Measurements from ENCODE around the gene REEP5.

REEP5 gene

DNA sequence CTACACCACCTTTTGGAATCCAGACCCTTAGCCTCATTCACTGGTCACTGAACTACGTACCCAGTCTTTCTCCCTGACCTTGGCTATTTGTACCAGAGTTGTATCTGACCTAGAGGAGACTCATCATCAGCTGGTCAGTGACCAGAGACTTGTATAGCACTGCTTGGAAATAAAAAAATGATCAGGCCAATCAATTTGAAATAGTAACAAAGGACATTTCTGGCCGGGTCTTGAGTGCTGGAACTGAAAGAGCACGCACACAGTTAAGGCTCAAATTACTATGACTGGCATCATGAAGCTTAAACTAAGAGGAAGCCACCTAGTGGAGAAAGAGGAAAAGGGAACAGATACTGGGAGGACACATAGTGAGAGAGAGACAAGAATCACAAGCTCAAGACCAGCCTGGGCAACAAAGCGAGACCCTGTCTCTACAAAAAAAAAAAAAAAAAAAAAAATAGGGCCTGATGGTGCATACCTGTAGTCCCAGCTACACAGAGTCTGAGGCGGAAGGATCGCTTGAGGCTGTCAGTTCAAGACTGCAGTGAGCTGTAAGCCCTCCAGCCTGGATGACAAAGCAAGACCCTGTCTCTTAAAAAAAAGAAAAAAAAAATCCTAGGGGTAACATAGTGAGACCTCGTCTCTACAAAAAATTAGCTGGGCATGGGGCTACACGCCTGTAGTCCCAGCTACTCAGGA lies 73.8 kb downstream of the REEP5 start:
- in situ Hi-C loops (cut with MboI; ENCODE audit: low sequenced_read_pairs) = no loop called here

DNA sequence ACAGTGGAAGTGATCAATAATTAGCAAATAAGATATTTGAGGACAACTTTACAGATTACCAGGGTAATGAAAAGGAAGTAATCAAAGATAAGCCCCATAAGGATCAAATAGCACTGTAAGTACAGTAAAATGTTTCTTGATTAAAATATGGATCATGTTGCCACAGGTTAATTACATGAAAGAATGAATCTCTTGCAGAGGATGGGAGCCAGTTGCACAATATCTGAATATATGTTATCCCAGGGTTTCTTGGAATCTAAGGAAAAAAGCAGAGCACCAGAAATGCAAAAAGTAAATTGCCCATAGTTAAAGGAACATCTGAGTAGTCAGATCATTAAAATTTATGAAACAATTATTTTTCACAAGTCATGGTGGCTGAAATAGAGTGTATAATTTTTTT lies 74.7 kb downstream of the REEP5 start:
- in situ Hi-C loops (cut with MboI; ENCODE audit: low sequenced_read_pairs) = no loop called here

DNA sequence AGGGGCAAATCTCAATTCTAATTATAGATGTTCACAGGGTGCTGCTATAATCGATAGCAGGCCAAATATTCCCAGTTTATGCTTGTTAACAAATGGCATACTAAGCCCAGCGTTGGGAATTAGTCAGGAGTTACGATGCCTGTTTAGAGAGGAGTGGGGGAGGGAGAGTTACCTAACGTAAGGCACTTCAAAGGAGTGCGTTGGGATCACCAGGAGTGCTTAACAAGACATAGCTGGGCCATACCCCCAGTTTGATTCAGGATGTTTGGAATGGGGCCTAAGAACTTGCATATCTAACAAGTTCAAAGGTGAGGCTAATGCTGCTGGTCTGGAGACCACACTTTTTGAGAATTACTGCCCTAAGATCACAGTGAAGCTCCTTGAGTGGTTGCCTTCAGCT lies 75.5 kb downstream of the REEP5 start:
- in situ Hi-C loops (cut with MboI; ENCODE audit: low sequenced_read_pairs) = no loop called here

DNA sequence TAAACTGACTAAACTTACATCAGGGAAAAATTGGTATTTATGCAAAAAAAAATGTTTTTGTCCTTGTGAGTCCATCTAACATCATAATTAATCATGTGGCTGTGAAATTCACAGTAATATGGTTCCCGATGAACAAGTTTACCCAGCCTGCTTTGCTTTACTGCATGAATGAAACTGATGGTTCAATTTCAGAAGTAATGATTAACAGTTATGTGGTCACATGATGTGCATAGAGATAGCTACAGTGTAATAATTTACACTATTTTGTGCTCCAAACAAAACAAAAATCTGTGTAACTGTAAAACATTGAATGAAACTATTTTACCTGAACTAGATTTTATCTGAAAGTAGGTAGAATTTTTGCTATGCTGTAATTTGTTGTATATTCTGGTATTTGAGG lies 77.5 kb downstream of the REEP5 start:
- in situ Hi-C loops (cut with MboI; ENCODE audit: low sequenced_read_pairs) = no loop called here

- in situ Hi-C loops (cut with MboI; ENCODE audit: low sequenced_read_pairs) = no loop called here
These were observed 88.1 kb downstream of the REEP5 start for GRCh38 chr5:112833971-112834370.

GRCh38 chr5:112830378-112830777 lies 91.6 kb downstream of the REEP5 start:
- in situ Hi-C loops (cut with MboI; ENCODE audit: low sequenced_read_pairs) = no loop called here
